Ovary (tissue), 9 donors: ENCODE measurements around the gene MEP1A. TPM values are rescaled to one million over a fixed set of nuclear protein-coding genes. Genes with fewer than 3 reads are reported as not detected.

Source experiments
- DNase-seq, 5 donors: peaks; one replicate each; pipeline ENCODE4 v3.0.0-alpha.2; 2019 to 2020
- H3K27ac ChIP-seq, 2 donors: fragments of 200-600 bp; one replicate each; pipeline versions ENCODE4 v1.5.1 to v1.8.0; 2019 to 2022
- H3K27me3 ChIP-seq: fragments of 200-600 bp; one replicate; pipeline ENCODE4 v1.8.0; 2022
- H3K36me3 ChIP-seq: fragments of 200-600 bp; sonication (generic); one replicate; pipeline ENCODE4 v1.5.1; 2019
- H3K4me1 ChIP-seq: one replicate; pipeline ENCODE4 v1.8.1; 2013; ENCODE audit warnings: mild to moderate bottlenecking, moderate library complexity; ENCODE audit not compliant: insufficient read depth
- H3K4me3 ChIP-seq: fragments of 200-600 bp; sonication (generic); one replicate; pipeline ENCODE4 v1.5.1; 2017
- H3K9me3 ChIP-seq, 2 donors: fragments of 200-600 bp in 1 of 2; sonication (generic) in 1 of 2; one replicate each; pipeline versions ENCODE4 v1.5.1 to v1.8.1; 2013 to 2019; ENCODE audit warnings: mild to moderate bottlenecking in 1 of 2, moderate library complexity in 1 of 2
- CTCF ChIP-seq, 3 donors: fragments of 450-650 bp in 2 of 3; fragments of 200-600 bp in 1 of 3; IDR thresholded peaks; one replicate each; pipeline versions ENCODE4 v1.5.1 to v1.8.0; 2016 to 2022; ENCODE audit warnings: antibody characterized with exemption in 3 of 3, mild to moderate bottlenecking in 1 of 3
- EP300 ChIP-seq: sonication (generic); formaldehyde crosslinking; IDR thresholded peaks from one replicate; pipeline ENCODE4 v1.6.1; 2017; ENCODE audit warnings: antibody characterized with exemption
- POLR2A ChIP-seq: fragments of 450-650 bp; IDR thresholded peaks from one replicate; pipeline ENCODE4 v1.6.1; 2017; ENCODE audit warnings: antibody characterized with exemption, mild to moderate bottlenecking, moderate library complexity
- WGBS, 3 donors: extraction: QIAGEN DNeasy Blood & Tissue Kit in 1 of 3; methylation state at CpG; one replicate each; pipeline versions ENCODE4 v1.1.5 to v1.1.7; 2013 to 2017; 5-methylcytosine and 5-hydroxymethylcytosine counted together
- intact Hi-C, 4 donors: fragments of 100-400 bp; cut with DNase I; formaldehyde crosslinking; loops; one replicate each; pipeline versions ENCODE4 v1.11.0 to v1.15.1; 2022 to 2023
- polyA plus RNA-seq, 2 donors: library from polyadenylated mRNA; stranded (reverse); fragments of 200-250 nt in 1 of 2; fragments of 350-450 nt in 1 of 2; fragmentation: Illumina TruSeq in 1 of 2; extraction: RNeasy Lipid Tissue Mini Kit (QIAGEN cat#74804) in 1 of 2; gene quantifications; one replicate each; pipeline ENCODE4 v1.2.3, GENCODE V29; 2013 to 2014
- total RNA-seq, 7 donors: library from RNA; depleted of rRNA in 2 of 7; stranded (reverse); fragments of >200 nt in 2 of 7; fragmentation: NEBNext Ultra II Directional in 3 of 7; extraction: Animal tissue kit (Norgen Biotek cat#: 25700) in 3 of 7; gene quantifications; one replicate each; pipeline versions ENCODE4 v1.1.0 to v1.2.4, GENCODE V29; 2016 to 2023
- donor health status: DM: no; HTN: no; CAD: no; lungs with moderate emphysema.
- donor health status: DM: no; HTN: no; CAD: no.
- donor health status: Bipolar disorder and iron deficiency.
- donor health status: DM: yes; HTN: yes; CAD: no.
- donor health status: DM: no; HTN: no; CAD: no.
- donor health status: DM: yes; HTN: yes; CAD: no.

MEP1A gene
- total and polyA plus RNA-seq, 9 donors = 0.13 to 3.0 (median 0.80) TPM; not detected in 6

GRCh38 chr6:46862381-46862780, 69.2 kb downstream of the MEP1A start:
- Histone ChIP-seq H3K27ac (no peak overlapping the region), H3K9me3 (no peaks in the 10 kb centered on the region), H3K36me3 (no peaks in the 10 kb centered on the region), H3K4me1 (no peaks in the 10 kb centered on the region), H3K4me3 (no peak overlapping the region), H3K27me3 (no peaks in the 10 kb centered on the region)
- WGBS, 3 donors = 54 to 65% (median 56%) methylated on average over 2 of the region's 2 CpGs
- intact Hi-C loops = loop anchor here in 1 of 4 donors (10.0 kb wide), 1 partner anchor 442 kb away; the partner anchor contains the start of gene TNFRSF21
- no peak for DNase-seq
- no peak for TF ChIP-seq POLR2A
- no peak for TF ChIP-seq EP300
- TF ChIP-seq CTCF (IDR thresholded peaks at IDR 0.05) = no peak

- Histone ChIP-seq H3K9me3 (no peaks in the 10 kb centered on the region), H3K27ac (no peak overlapping the region), H3K36me3 (no peaks in the 10 kb centered on the region), H3K4me3 (no peak overlapping the region), H3K27me3 (no peaks in the 10 kb centered on the region), H3K4me1 (no peaks in the 10 kb centered on the region)
- TF ChIP-seq POLR2A (no peak), EP300 (no peak), CTCF (IDR thresholded peaks at IDR 0.05) (no peak)
- intact Hi-C loops = loop anchor here in 1 of 4 donors (10.0 kb wide), 1 partner anchor 441 kb away; the partner anchor contains the start of gene TNFRSF21
- WGBS, 3 donors = 56 to 69% (median 58%) methylated on average over 3 of the region's 3 CpGs
- DNase-seq = no peak
Observed at GRCh38 chr6:46863791-46864190, 70.6 kb downstream of the MEP1A start.

GRCh38 chr6:46865221-46865620, 72.0 kb downstream of the MEP1A start:
- Histone ChIP-seq H3K4me3 (no peak overlapping the region), H3K36me3 (no peaks in the 10 kb centered on the region), H3K27me3 (no peaks in the 10 kb centered on the region), H3K9me3 (no peaks in the 10 kb centered on the region), H3K27ac (no peak overlapping the region), H3K4me1 (no peaks in the 10 kb centered on the region)
- DNase-seq = no peak
- WGBS, 3 donors = 89 to 96% (median 91%) methylated on average over 2 of the region's 2 CpGs
- intact Hi-C loops = loop anchor here in 1 of 4 donors (10.0 kb wide), 1 partner anchor 440 kb away; the partner anchor contains the start of gene TNFRSF21
- no peak for TF ChIP-seq CTCF (IDR thresholded peaks at IDR 0.05)
- TF ChIP-seq POLR2A = no peak
- TF ChIP-seq EP300 = no peak

- Histone ChIP-seq H3K36me3 (no peaks in the 10 kb centered on the region), H3K9me3 (no peaks in the 10 kb centered on the region), H3K27me3 (no peaks in the 10 kb centered on the region), H3K4me3 (no peak overlapping the region), H3K27ac (no peak overlapping the region), H3K4me1 (no peaks in the 10 kb centered on the region)
- intact Hi-C loops = loop anchor here in 1 of 4 donors (10.0 kb wide), 1 partner anchor 437 kb away; the partner anchor contains the start of gene TNFRSF21
- no peak for TF ChIP-seq POLR2A
- no peak for TF ChIP-seq EP300
- TF ChIP-seq CTCF (IDR thresholded peaks at IDR 0.05) = no peak
- 71 to 83% (median 73%) methylated on average over 5 of the region's 5 CpGs for WGBS, 3 donors
- no peak for DNase-seq
Observed at GRCh38 chr6:46867411-46867810, 74.2 kb downstream of the MEP1A start.
